ENCODE data around the gene TIMM44. TPM values are rescaled to one million over a fixed set of nuclear protein-coding genes. Genes with fewer than 3 reads are reported as not detected.

Gene TIMM44
- total RNA-seq, 4 donors from 2014 or later: 59.7 to 102 (median 71.8) TPM

DNA sequence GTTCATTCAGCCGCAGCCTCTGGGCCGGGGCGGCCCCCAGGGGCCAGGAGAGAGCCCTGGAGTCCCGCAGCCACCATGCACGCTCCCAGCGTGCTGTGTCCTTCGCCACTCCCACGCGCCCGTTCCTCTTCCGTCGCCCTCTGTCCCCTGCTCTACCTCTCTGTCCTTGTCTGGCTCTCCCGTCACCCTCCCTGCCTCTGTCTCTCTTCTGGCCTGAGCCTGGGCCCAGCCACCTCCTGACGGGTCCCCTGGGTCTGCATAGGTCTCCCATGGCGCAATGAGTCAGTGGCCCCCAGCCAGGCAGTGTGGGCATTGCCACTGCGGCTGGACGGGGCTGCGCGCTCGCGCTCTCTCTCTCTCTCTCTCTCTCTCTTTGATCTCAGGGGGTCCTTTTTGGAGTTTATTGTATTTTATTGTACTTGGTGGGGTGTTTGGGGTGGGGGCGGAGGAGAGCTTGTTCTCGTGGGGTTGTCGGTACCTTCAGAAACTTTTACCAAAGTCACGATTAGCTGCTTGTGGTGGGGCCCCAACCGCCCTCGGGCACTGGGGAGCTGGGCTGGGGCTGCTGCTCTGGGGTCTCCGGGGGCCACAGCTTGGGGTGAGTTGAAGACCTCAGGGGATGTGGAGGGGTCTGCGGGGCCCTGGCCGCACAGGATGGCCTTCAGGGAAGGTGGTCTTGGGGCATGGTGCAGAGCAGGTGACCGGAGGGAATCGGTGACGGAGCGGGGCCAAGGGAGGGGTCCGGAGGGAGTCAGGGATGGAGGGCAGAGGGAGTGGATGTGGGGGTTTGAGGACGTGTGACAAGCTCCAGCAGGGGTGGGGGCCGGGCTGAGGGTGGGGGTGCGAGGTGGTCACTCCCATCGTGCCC lies 30.5 kb downstream of the TIMM44 start:
- in situ Hi-C loops (cut with MboI; ENCODE audit: low pct_ligation_motif_present in 1 of 4, low pct_unique_long_range_greater_than_20kb in 1 of 4, low sequenced_read_pairs in 3 of 4) (no loop called here), intact Hi-C loops (cut with DNase I; ENCODE audit: low total_unique reads) (no loop called here)
- peaks cover 12 to 26% (median 20%) of the 10 kb centered on the region in 4 donors for H3K4me1 ChIP-seq
- TF ChIP-seq EP300 (IDR thresholded peaks at IDR 0.05; ENCODE audit: low read depth) (no peak), POLR2AphosphoS5 (IDR thresholded peaks at IDR 0.05) (no peak), POLR2A (IDR thresholded peaks at IDR 0.05) (no peak)
- TF ChIP-seq, protein P1, sequence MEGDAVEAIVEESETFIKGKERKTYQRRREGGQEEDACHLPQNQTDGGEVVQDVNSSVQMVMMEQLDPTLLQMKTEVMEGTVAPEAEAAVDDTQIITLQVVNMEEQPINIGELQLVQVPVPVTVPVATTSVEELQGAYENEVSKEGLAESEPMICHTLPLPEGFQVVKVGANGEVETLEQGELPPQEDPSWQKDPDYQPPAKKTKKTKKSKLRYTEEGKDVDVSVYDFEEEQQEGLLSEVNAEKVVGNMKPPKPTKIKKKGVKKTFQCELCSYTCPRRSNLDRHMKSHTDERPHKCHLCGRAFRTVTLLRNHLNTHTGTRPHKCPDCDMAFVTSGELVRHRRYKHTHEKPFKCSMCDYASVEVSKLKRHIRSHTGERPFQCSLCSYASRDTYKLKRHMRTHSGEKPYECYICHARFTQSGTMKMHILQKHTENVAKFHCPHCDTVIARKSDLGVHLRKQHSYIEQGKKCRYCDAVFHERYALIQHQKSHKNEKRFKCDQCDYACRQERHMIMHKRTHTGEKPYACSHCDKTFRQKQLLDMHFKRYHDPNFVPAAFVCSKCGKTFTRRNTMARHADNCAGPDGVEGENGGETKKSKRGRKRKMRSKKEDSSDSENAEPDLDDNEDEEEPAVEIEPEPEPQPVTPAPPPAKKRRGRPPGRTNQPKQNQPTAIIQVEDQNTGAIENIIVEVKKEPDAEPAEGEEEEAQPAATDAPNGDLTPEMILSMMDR (IDR thresholded peaks at IDR 0.05): no peak
- no peaks in the 10 kb centered on the region for H3K9me3 ChIP-seq
- H3K27me3 ChIP-seq: peaks cover 41% of the 10 kb centered on the region
- H3K36me3 ChIP-seq: peaks cover 0 to 29% (median 14%) of the 10 kb centered on the region in 4 donors
- no peak overlapping the region for H3K27ac ChIP-seq
- DNase-seq: no peak
- WGBS, 2 donors (ENCODE audit: low coverage in 1 of 2): 93 to 95% methylated on average over 7 to 36 of the region's 39 CpGs
- no peak overlapping the region for H3K4me3 ChIP-seq

DNA sequence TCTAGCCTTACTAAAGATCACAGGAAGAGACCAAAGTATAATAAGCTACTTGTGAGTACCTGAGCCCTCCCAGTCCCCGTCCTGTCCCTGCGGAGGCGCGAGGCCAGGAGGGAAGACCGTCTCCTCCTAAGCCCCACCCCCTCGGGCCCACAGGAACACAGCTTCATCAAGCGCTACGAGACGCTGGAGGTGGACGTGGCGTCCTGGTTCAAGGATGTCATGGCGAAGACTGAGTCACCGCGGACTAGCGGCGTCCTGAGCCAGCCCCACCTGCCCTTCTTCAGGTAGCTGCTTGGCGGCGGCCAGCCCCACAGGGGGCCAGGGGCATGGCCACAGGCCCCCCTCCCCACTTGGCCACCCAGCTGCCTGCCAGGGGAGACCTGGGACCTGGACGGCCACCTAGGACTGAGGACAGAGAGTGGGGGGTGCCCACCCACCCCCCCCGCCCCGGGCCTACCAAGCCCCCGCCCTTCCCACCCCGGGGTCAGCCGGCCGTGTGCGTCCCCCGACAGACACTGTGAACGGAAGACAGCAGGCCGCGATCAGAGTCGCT lies 31.2 kb downstream of the TIMM44 start:
- Histone ChIP-seq H3K27me3 (peaks cover 34% of the 10 kb centered on the region), H3K9me3 (no peaks in the 10 kb centered on the region), H3K36me3 (peaks cover 0 to 29% (median 14%) of the 10 kb centered on the region in 4 donors), H3K4me3 (no peak overlapping the region), H3K27ac (no peak overlapping the region), H3K4me1 (peaks cover 10 to 19% (median 13%) of the 10 kb centered on the region in 4 donors)
- no peak for DNase-seq
- 90% methylated on average over 13 of the region's 31 CpGs; no CpG with 5 or more reads in 1 of the 2 donors for WGBS, 2 donors (ENCODE audit: low coverage in 1 of 2)
- in situ Hi-C loops (cut with MboI; ENCODE audit: low pct_ligation_motif_present in 1 of 4, low pct_unique_long_range_greater_than_20kb in 1 of 4, low sequenced_read_pairs in 3 of 4) (no loop called here), intact Hi-C loops (cut with DNase I; ENCODE audit: low total_unique reads) (no loop called here)
- TF ChIP-seq POLR2AphosphoS5 (IDR thresholded peaks at IDR 0.05) (no peak), EP300 (IDR thresholded peaks at IDR 0.05; ENCODE audit: low read depth) (no peak), POLR2A (IDR thresholded peaks at IDR 0.05) (no peak)
- TF ChIP-seq, protein P1 (IDR thresholded peaks at IDR 0.05): no peak

DNA sequence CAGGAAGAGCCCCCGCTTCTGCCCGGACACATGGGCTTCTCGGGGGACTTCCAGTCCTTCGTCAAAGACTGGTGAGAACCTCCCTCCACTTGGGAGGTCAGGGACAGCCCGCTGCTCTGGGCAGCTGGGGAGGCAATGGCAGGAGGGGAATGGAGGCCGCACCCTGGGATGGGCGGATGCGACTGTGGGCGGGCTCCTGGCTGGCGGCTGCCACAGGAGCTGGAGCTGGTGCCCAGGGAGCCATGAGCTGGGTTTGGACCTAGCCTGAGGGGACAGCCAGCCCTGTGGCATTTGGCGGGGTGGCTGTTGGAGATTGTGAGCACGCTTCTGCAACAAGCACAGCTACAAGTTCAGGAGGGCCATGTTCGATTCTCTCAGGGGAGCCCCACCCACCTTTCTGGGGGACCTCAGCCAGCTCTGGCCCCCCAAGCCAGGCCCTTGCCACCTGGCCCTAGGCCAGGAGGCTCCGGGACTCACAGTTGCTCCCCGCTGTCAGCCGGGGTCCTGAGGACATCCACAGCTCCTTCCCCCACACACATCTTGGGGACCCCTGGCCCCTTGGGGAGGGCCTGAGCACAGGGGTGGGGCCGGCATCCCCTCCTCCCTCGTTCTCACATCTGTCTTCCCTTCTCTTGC lies 31.8 kb downstream of the TIMM44 start:
- in situ Hi-C loops (cut with MboI; ENCODE audit: low pct_ligation_motif_present in 1 of 4, low pct_unique_long_range_greater_than_20kb in 1 of 4, low sequenced_read_pairs in 3 of 4) (no loop called here), intact Hi-C loops (cut with DNase I; ENCODE audit: low total_unique reads) (no loop called here)
- DNase-seq: no peak
- Histone ChIP-seq H3K4me1 (peaks cover 8 to 13% (median 10%) of the 10 kb centered on the region in 4 donors), H3K36me3 (peaks cover 0 to 29% (median 14%) of the 10 kb centered on the region in 4 donors), H3K9me3 (no peaks in the 10 kb centered on the region), H3K27me3 (peaks cover 28% of the 10 kb centered on the region), H3K4me3 (no peak overlapping the region), H3K27ac (no peak overlapping the region)
- 92% methylated on average over 11 of the region's 18 CpGs; no CpG with 5 or more reads in 1 of the 2 donors for WGBS, 2 donors (ENCODE audit: low coverage in 1 of 2)
- TF ChIP-seq POLR2AphosphoS5 (IDR thresholded peaks at IDR 0.05): no peak
- TF ChIP-seq EP300 (IDR thresholded peaks at IDR 0.05; ENCODE audit: low read depth): no peak
- TF ChIP-seq, protein P1 (IDR thresholded peaks at IDR 0.05): no peak
- no peak for TF ChIP-seq POLR2A (IDR thresholded peaks at IDR 0.05)
